Stimulated activated CD8-positive, alpha-beta memory T cell treated with anti-CD3 and anti-CD28 coated beads, Interleukin-15, amount 100 ng/mL, for 24 hours (primary cell): Measurements from ENCODE around the gene ANKRD11.
"Not testable (repeated sequence)": the region's sequence is repeated elsewhere in the genome, so short reads cannot be mapped to it uniquely, and the experiment has no call there.

Experiments used
- DNase-seq: peaks from one replicate; pipeline ENCODE4 v3.0.0-alpha.2; 2020; ENCODE audit warnings: low read depth

Gene ANKRD11

DNA sequence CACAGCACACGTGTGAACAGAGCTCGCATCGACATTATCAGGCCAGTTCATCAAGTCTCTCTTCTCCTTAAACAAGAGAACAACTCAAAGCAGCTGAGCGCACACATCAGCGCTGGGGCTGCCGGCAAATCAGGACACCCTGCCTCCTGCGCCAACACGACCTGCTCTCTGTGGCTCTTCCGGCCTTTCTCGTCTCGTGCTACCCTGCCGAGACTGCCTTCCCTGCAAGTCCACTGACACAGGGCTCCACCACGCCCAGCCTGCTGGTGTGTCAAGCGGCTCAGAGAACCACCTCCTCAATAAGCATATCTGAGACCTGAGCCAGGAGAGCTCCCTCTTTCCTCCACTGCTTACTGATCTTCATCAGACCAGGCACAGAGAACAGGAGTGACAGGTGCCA is 176.0 kb downstream of the ANKRD11 start:
- DNase-seq, result no peak

DNA sequence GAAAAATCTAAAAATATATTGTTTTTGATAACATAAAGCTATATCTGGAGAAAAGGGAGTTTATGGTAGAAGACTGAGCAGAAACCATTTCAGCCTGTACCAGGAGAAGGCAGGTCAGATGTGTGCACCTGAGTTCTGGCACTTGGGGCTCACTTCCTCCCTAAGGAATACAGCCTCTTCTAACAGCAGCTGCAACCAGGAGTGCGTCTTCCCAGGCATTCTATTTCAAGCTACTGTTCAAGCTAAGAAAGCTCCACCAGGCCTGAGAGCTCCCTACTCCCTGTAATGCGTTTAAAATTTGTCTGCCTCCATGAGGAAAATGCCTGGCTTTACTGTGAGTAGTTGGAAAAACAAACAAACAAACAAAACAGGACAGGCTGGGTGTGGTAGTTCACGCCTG is 176.8 kb downstream of the ANKRD11 start:
- no peak for DNase-seq

DNA sequence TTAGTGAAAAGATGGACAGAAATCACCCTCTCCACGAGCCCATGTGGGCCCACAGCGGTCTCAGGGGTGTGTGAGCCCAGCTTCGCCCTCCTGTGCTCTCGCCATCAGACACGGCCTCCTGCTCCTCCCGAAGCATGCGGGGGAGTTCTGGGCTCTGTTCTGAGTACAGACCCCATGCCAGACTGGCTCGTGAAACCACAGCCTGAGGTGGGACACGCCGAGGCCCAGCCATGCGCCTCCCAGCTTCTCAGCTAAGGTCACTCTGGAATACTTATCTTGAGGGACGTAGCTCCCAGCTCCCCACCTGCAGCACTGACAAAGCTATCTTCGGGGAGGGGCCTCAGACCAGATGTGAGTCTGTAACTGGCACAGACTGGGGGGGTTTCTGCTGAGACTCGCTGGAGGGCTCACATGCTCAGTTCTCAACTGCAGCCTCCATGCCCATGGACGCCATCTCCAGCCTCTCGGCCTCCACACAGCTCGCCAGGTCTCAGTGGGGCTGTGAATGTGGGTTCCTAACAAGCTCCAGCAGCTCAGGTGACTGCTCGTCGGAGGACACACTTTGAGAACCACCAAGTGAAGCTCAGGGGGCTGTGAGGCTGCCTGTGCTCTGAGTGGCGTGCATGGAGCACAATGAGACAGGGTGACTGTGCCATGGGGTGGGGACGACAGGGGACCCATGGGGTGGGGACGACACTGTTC is 177.6 kb downstream of the ANKRD11 start:
- DNase-seq, result no peak

DNA sequence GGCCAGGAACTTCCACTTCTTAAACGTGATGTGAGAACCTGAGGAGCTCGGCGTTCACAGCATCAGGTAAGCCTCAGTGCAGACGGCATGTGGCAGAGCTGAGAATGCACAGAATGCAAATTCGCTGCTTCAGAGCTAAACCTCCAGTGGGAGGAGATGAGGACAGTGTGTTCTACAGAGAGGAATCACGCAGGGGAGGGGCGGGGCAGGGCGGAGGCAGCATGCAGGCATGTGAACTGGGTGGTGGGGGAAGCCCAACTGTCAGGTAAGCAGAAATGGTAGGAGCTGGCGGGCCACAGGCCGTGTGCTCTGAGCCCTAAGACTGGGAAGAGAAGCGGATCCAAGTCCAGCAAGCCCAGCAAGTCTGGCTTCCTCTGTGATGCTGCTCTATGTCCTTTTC is 178.2 kb downstream of the ANKRD11 start:
- DNase-seq, result no peak

DNA sequence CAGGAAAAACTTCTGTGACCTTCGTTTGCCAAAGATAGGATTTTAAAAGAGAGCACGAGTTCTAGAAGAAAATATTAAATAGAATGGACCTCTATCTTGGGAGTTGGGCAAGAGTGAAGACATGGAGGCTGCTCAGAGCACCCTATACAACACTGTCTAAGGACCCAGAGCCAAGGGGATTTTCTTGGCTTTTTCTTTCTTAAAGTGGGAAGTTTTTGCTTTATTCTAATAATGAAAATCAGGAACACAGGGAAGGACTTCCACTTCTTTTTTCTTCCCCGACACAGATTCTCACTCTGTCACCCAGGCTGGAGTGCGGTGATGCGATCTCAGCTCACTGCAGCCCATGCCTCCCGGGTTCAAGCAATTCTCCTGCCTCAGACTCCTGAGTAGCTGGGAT is 178.7 kb downstream of the ANKRD11 start:
- no peak for DNase-seq

DNA sequence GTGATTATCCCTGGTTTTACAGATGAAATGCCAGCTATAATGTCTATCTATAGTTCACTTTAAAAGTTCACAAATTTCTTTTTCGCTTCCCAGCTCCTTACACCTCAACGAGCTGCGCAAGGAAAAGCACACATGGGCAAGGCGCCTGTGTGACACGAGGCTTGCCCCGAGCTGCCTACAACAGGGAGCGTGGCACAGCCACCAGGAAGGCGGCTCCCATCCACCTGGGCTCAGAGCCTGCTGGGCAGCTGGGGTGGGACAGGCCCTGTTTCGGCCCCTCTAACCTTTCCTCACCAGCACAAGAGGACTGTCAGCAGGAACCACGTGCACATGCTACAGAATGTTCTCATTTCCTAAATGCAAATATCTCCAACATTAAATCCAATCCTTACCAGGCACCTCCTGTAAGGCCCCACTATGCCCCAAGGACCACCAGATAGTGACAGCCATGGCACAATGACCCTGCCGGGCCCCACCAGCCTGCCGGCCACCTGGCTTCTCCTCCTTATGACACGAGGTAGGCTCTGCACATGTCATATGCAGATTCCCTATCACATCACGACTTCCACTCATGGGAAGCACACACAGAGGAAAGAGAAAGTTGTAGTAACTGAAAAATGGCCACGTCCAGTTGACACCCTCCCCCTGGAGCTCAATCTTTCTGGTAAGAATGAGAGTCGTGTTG is 180.8 kb downstream of the ANKRD11 start:
- no peak for DNase-seq

DNA sequence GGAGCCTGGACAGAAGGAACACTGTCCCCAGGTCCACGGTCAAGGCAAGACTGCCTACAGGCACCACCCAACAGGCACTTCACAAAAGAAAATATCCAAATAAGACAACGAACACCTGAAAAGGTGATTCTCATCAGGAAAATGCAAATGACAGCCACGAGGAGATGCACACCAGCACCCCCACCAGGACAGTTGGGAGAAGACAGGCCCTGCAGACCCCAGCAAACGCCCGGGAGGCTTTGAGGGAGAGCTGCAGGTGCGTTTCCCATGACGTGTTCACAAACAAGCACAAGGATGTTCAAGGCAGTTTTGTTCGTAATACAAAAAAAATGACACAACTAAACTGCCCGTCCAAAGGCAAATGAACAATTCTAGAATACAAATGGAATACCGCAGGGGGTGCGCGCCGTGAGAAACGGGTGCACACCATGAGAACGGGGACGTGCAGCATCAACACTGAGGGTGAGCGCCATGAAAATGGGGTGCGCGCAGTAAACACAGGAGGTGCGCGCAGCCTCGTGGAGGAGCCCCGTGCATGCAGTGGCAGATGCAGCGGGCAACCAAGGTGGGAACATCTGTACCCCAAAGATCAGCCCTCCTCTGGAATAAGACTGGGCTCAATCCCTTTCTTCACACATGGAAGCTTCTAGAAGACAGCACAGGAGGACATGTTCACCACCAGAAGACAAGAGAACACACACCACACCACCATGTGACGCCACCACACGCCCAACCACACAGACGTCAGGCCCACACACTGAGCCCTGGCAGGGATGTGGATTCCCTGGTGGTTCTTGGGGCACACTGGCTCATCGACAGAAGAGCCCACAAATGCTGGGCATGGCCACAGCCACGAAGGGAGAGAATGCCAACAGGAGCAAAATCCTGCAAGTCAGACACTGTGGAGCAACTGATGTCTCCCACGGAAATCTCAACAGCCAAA is 181.7 kb downstream of the ANKRD11 start:
- no peak for DNase-seq

DNA sequence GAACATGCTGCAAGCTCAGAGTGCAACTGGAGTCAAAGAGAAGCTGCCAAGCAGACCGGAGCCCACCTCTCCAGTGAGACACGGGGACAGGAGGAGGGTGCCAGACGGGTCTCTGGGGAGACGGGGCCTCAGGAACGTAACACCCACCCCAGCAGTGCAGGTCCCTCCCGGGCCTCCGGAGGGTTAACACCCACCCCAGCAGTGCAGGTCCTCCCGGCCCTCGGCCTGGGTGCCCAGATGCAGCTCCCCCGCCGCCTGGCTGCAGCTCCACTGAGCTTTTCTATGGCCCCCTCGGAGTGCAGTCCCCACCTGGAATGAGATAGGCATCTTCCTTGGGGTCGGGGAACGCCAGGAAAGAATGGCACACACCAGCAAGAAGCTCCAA is 182.9 kb downstream of the ANKRD11 start:
- no peak for DNase-seq

DNA sequence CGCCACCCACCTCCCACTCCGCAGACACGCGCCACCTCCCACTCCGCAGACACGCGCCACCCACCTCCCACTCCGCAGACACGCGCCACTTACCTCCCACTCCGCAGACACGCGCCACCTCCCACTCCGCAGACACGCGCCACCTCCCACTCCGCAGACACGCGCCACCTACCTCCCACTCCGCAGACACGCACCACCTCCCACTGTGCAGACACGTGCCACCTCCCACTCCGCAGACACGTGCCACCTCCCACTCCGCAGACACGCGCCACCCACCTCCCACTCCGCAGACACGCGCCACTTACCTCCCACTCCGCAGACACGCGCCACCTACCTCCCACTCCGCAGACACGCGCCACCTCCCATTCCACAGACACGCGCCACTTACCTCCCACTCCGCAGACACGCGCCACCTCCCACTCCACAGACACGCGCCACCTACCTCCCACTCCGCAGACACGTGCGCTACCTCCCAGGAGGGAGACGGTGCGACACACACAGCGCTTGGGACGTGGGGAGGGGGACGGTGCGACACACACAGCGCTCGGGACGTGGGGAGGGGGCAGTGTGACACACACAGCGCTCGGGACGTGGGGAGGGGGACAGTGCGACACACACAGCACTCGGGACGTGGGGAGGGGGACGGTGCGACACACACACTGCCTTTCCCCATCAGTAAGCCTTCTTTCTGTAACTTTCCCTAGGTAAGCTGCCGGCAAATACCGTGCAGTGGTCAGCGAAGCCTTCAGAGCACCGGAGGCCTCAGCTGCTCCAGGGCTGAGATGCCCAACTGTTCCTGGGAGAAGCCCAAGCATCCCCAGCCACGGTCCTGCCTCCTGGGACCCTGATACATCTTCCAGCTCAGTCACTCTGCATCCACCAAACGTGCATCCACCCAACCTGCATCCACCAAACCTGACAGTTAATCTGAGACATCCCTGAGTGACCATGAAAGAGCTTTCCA is 183.6 kb downstream of the ANKRD11 start:
- not testable (repeated sequence) for DNase-seq

DNA sequence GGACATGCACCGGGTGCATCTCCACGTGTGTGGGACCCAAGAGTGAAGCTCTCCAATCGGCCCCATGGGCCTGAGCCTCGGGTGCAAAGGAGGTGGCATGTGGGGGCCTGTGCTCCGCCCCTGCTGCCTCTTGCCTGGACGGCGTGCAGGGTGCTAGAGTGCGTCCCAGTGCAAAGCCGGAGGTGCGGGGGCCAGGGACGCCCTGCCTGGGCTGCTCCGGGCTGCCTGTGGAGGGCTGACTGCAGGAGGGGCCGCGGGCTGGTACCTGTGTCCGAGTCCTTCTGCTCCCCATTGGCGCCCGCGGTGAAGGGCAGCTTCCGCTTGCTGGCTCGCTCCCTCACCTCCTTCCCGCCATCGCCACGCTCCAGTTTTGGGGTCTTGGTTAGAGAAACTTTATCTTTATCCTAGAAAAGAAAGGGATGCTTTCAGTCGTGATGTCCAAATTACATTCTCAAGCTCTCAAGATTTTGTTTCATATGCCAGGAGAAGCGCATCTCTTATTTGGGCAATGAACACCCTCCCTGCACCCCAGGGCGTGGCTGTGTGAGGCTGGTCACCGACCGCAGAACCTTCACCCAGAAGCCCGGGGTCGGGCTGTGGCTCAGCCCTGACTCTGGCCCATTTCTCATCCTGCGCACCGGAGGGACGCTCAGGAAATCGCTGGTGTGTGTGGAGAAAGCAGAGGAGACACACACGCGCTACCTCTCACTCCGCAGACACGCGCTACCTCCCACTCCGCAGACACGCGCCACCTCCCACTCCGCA is 185.2 kb downstream of the ANKRD11 start:
- no peak for DNase-seq

DNA sequence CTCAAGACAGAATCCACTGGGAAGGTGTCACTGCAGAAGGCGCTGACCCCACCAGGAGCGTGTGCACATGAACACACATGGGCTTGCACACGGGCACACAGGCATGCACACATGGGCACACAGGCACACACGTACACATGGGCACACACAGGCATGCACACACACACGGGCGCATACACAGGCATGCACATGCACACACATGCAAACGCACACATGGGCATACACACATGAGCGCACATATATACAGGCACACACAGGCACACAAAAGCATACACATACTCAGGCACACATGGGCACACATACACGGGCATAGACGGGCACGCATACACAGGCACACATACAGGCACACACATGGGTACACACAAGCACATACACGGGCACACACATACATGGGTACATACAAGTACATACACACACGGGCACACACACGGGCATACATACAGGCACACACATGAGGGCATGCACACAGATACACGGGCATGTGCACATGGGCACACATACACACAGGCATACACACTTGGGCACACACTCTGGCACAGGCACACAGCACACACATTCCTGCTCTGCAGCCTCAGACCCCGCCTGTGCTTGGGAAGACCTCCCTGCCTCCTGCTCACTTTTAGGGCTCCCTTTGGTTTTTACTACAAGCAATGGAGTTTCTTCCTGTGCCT is 186.0 kb downstream of the ANKRD11 start:
- no peak for DNase-seq

DNA sequence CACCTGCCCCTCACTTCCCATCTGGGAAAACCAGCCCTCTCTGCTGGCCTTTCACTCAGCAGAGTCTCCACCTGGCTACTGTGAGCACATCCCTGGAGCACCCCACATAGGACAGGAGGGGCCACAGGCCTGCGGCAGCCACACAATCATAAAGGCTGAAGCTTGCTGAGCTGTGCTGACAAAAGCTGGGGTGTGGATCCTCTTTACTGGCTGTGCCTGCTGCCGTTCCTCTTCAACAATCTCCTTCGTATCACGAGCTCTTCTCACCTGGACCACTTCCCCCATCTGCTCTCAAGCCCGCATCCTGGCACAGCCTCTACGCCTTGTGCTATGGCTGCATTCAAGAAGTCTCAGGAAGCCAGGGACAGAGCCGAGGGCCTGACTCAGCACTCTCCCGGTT is 186.7 kb downstream of the ANKRD11 start:
- no peak for DNase-seq

DNA sequence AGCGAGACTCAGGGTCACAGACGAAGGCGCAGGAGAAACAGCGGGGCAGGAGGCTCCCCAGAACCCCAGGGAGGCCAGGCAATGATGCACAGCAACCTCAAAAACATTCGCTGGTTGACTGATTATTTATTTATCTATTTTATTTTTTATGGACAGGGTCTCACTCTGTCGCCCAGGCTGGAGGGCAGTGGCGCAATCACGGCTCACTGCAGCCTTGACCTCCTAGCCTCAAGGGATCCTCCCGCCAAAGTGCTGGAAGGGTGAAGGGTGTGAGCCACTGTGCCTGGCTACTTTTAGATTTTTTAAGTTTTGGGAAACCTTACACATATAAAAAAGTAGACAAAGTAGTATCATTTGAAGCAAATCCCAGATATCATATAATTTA is 189.4 kb downstream of the ANKRD11 start:
- no peak for DNase-seq

DNA sequence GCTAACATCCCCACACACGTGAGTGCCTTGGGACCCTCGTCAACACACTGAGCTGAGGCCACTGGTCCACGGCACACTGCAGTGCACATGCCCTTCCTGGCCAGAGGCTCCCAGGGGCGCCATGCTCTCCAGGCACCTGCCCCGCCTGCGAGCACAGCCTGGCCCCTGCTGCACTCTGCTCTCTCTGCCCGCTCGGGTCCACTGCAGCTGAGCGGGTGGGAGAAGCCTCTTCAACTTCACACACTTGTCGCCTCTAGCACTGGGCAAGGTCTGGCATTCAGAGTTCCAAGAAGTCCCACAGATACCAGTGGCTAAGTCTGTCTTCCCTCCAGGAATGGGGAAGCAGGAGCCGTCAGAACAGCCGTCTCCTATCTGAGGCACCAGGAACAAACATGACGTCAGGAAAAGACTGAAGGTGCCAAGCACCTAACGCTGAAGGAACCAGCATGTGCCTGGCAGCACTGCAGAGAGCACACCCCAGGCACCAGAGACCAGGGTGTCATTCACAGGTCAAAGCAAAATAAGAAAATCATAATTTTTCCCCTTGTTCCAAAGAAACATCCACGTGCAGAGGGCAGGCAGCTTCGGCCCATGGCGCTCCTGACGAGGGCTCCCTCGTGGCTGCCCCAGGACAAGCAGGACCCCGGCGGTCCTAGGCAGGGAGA is 189.9 kb downstream of the ANKRD11 start:
- no peak for DNase-seq

DNA sequence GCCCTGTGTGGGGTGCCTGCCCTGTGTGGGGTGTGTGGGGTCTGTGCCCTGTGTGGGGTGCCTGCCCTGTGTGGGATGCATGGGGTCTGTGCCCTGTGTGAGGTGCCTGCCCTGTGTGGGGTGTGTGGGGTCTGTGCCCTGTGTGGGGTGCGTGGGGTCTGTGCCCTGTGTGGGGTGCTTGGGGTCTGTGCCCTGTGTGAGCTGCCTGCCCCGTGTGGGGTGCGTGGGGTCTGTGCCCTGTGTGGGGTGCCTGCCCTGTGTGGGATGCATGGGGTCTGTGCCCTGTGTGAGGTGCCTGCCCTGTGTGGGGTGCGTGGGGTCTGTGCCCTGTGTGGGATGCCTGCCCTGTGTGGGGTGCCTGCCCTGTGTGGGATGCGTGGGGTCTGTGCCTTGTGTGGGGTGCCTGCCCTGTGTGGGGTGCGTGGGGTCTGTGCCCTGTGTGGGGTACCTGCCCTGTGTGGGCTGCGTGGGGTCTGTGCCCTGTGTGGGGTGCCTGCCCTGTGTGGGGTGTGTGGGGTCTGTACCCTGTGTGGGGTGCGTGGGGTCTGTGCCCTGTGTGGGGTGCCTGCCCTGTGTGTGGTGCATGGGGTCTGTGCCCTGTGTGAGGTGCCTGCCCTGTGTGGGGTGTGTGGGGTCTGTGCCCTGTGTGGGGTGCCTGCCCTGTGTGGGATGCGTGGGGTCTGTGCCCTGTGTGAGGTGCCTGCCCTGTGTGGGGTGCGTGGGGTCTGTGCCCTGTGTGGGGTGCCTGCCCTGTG is 190.8 kb downstream of the ANKRD11 start:
- not testable (repeated sequence) for DNase-seq

DNA sequence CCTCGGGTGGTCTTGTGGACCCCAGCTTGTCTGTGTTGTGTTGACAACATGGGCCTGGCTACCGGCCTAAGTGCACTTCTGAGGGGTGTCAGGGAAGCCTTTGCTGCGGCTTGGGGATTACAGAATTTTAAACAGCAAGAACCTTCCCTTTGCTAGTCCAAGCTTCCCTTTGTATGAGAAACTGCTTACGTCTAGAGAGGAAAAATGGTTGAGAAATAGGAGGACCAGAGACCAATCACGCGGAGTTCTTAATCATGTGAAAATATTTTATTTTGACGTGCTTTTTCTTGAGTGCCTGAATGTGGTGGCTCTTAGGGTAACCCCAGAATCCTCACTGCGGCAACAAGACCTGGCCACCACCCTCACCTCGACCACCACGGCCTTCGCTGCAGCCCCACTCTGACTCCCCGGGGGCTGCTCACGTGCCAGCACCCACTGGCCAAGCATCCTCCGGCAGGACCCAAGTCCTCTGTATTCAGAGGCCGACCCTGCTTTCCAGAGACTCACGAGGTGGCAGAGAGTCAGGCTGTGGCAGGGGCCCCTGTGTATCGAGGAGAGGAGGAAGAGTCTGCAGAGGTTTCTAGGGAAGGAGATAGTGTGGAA is 191.6 kb downstream of the ANKRD11 start:
- DNase-seq, result no peak

DNA sequence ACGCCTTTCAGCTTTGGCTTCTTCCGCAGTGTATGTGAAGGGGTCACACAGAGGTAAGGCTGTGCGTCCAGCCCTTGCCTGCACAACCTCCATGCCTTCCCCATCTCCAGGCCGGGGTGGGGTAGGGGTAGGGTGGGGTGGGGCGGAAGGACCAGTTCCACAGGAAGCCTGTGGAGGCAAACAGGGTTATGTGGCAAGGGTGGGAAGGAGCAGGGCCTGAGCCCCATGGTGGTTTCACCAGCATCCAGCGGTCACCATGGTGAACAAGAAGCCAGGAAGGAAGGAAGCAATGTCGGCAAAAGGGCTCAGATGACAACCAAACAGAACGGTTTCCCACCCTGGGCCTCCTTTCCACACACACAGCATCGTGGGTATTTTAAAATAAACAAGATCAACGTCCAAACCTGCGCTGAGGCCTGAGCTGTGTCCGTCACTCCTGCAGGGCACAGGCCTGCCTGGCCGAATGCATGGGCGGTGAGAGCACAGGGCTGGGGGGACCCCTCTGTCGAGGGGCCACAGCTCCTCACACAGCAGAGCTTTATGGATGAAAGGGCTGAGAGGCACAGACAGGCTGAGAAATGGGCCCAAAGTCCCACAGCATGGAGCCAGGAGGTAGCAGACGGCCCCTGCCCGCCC is 192.3 kb downstream of the ANKRD11 start:
- no peak for DNase-seq
